ENCODE data around the gene CCDC27.

CCDC27 gene

GRCh38 chr1:3811595-3811911 is 59.3 kb downstream of the CCDC27 start (continued):
- TF ChIP-seq POU6F1 (CRISPR knock-in tag; IDR thresholded peaks at IDR 0.05; ENCODE audit: borderline replicate concordance, low read depth) (no peak), PATZ1 (CRISPR knock-in tag; IDR thresholded peaks at IDR 0.05; ENCODE audit: borderline replicate concordance) (no peak), ZNF70 (CRISPR knock-in tag; IDR thresholded peaks at IDR 0.05) (no peak), ZFP30 (CRISPR knock-in tag; IDR thresholded peaks at IDR 0.05) (no peak), ESRRG (CRISPR knock-in tag; IDR thresholded peaks at IDR 0.05) (no peak), OSR1 (CRISPR knock-in tag; IDR thresholded peaks at IDR 0.05) (no peak), BACH2 (CRISPR knock-in tag; IDR thresholded peaks at IDR 0.05; ENCODE audit: borderline replicate concordance) (no peak), CSDC2 (CRISPR knock-in tag; IDR thresholded peaks at IDR 0.05) (no peak)

- ATAC-seq, result no peak
- no peak for TF ChIP-seq TCF4 (CRISPR knock-in tag; IDR thresholded peaks at IDR 0.05; ENCODE audit: borderline replicate concordance)
- TF ChIP-seq ZC3H10 (CRISPR knock-in tag; IDR thresholded peaks at IDR 0.05), result no peak
- TF ChIP-seq PPARA (CRISPR knock-in tag; IDR thresholded peaks at IDR 0.05; ENCODE audit: borderline replicate concordance), result no peak
- TF ChIP-seq ZFP30 (CRISPR knock-in tag; IDR thresholded peaks at IDR 0.05), result no peak
- TF ChIP-seq GLIS3 (CRISPR knock-in tag; IDR thresholded peaks at IDR 0.05), result no peak
- no peak for TF ChIP-seq SNAI2 (CRISPR knock-in tag; IDR thresholded peaks at IDR 0.05)
- TF ChIP-seq CREB5 (CRISPR knock-in tag; IDR thresholded peaks at IDR 0.05; ENCODE audit: low read depth), result no peak
- TF ChIP-seq ZNF565 (CRISPR knock-in tag; conservative IDR thresholded peaks at IDR 0.05; ENCODE audit: low read depth), result no peak
- TF ChIP-seq ZNF8 (CRISPR knock-in tag; IDR thresholded peaks at IDR 0.05), result no peak
- TF ChIP-seq BACH2 (CRISPR knock-in tag; IDR thresholded peaks at IDR 0.05; ENCODE audit: borderline replicate concordance), result no peak
- TF ChIP-seq TOX (CRISPR knock-in tag; IDR thresholded peaks at IDR 0.05; ENCODE audit: borderline replicate concordance), result no peak
- no peak for TF ChIP-seq ZFP3 (CRISPR knock-in tag; IDR thresholded peaks at IDR 0.05)
- TF ChIP-seq CSRNP3 (CRISPR knock-in tag; IDR thresholded peaks at IDR 0.05), result no peak
- no peak for TF ChIP-seq CSDC2 (CRISPR knock-in tag; IDR thresholded peaks at IDR 0.05)
- no peak for TF ChIP-seq PATZ1 (CRISPR knock-in tag; IDR thresholded peaks at IDR 0.05; ENCODE audit: borderline replicate concordance)
- TF ChIP-seq RARB (CRISPR knock-in tag; IDR thresholded peaks at IDR 0.05), result no peak
- no peak for TF ChIP-seq OSR1 (CRISPR knock-in tag; IDR thresholded peaks at IDR 0.05)
- TF ChIP-seq TSHZ2 (CRISPR knock-in tag; IDR thresholded peaks at IDR 0.05), result no peak
- no peak for TF ChIP-seq POU6F1 (CRISPR knock-in tag; IDR thresholded peaks at IDR 0.05; ENCODE audit: borderline replicate concordance, low read depth)
Observed at GRCh38 chr1:3814065-3814464, 61.8 kb downstream of the CCDC27 start.

Data from SK-N-SH treated with all-trans-retinoic acid at 6 μM for 48 hours (cell line).